Measurements from ENCODE around the gene LSM2.

- TF ChIP-seq CTCF (conservative IDR thresholded peaks at IDR 0.05 in 1 of 2, IDR thresholded peaks at IDR 0.05 in 1 of 2; ENCODE audit: extremely low read depth in 1 of 2, insufficient read depth in 1 of 2, low read depth in 1 of 2, low read length in 2 of 2) (no peak), EZH2 (IDR thresholded peaks at IDR 0.05; ENCODE audit: borderline replicate concordance, low read length) (no peak)
Observed at GRCh38 chr6:31792090-31792374, 14.7 kb downstream of the LSM2 start.

Data from mammary epithelial cell (primary cell).